SU-DHL-6 (cell line): ENCODE results near the gene DOCK6.

Source experiments
- H2AFZ ChIP-seq: fragments of 200-600 bp; sonication (generic); 2 replicates; pipeline ENCODE4 v1.6.1; 2014; ENCODE audit warnings: low read depth, mild to moderate bottlenecking, moderate library complexity, mixed read lengths, antibody characterized with exemption, low read length; ENCODE audit not compliant: severe bottlenecking
- H3F3A ChIP-seq: fragments of 200-600 bp; shearing (Covaris generic); 2 replicates; pipeline ENCODE4 v1.6.0; 2016; ENCODE audit warnings: antibody characterized with exemption, mild to moderate bottlenecking; ENCODE audit not compliant: insufficient read depth
- H3K27ac ChIP-seq: fragments of 200-600 bp; sonication (generic); 2 replicates; pipeline ENCODE4 v1.5.1; 2016; ENCODE audit warnings: low read depth, mild to moderate bottlenecking, low read length, moderate library complexity, mixed read lengths
- H3K27me3 ChIP-seq: fragments of 200-600 bp; sonication (generic), shearing (Covaris generic); 2 replicates; pipeline ENCODE4 v1.6.0; 2014; ENCODE audit warnings: mild to moderate bottlenecking, low read length
- H3K36me3 ChIP-seq: fragments of 200-600 bp; sonication (generic); 2 replicates; pipeline ENCODE4 v1.6.1; 2014; ENCODE audit warnings: mild to moderate bottlenecking, low read length, mixed read lengths
- H3K4me2 ChIP-seq: fragments of 300-600, 200-600 bp; shearing (Covaris generic), sonication (generic); 2 replicates; pipeline ENCODE4 v1.6.0; 2014; ENCODE audit warnings: low read length, low read depth, mild to moderate bottlenecking; ENCODE audit not compliant: poor library complexity, severe bottlenecking
- H3K4me3 ChIP-seq: fragments of 200-600 bp; sonication (generic); 2 replicates; pipeline ENCODE4 v1.5.1; 2014; ENCODE audit warnings: antibody characterized with exemption, low read length, mild to moderate bottlenecking, mixed read lengths; ENCODE audit not compliant: insufficient read depth, poor library complexity, severe bottlenecking
- H3K79me2 ChIP-seq: fragments of 200-600 bp; sonication (generic); 2 replicates; pipeline ENCODE4 v1.6.1; 2014; ENCODE audit warnings: mild to moderate bottlenecking, low read length, moderate library complexity; ENCODE audit not compliant: insufficient read depth
- H3K9ac ChIP-seq: fragments of 200-600 bp; sonication (generic); 2 replicates; pipeline ENCODE4 v1.7.0; 2014; ENCODE audit warnings: mild to moderate bottlenecking, low read length
- H3K9me2 ChIP-seq: fragments of 200-600 bp; sonication (generic); replicated peaks from 2 replicates; pipeline ENCODE4 v1.6.1; 2014; ENCODE audit warnings: low read length; ENCODE audit not compliant: insufficient read depth
- H3K9me3 ChIP-seq: fragments of 200-600 bp; sonication (generic); 2 replicates; pipeline ENCODE4 v1.6.1; 2014; ENCODE audit warnings: low read length, mixed read lengths; ENCODE audit not compliant: insufficient read depth
- H4K20me1 ChIP-seq: fragments of 200-600 bp; sonication (generic); 2 replicates; pipeline ENCODE4 v1.6.1; 2014; ENCODE audit warnings: low read depth, mild to moderate bottlenecking, antibody characterized with exemption, low read length, moderate library complexity, mixed read lengths
- CTCF ChIP-seq: fragments of 200-600 bp; sonication (generic); IDR thresholded peaks from one replicate; pipeline ENCODE4 v1.5.1; 2017; ENCODE audit warnings: antibody characterized with exemption, mild to moderate bottlenecking, low read length, moderate library complexity; ENCODE audit not compliant: insufficient read depth, poor library complexity, severe bottlenecking
- EZH2phosphoT487 ChIP-seq: fragments of 200-600 bp; sonication (generic), shearing (Covaris generic); conservative IDR thresholded peaks from 2 replicates; pipeline ENCODE4 v1.6.1; 2018; ENCODE audit warnings: mild to moderate bottlenecking, antibody characterized with exemption, low read length, moderate library complexity, mixed read lengths

Gene DOCK6

GRCh38 chr19:11169896-11170678 lies 92.2 kb downstream of the DOCK6 start:
- Histone ChIP-seq H3K9me2 (no peaks in the 10 kb centered on the region), H4K20me1 (no peaks in the 10 kb centered on the region), H3F3A (no peaks in the 10 kb centered on the region), H3K36me3 (no peaks in the 10 kb centered on the region), H3K79me2 (no peaks in the 10 kb centered on the region), H3K9me3 (no peaks in the 10 kb centered on the region), H3K27ac (no peak overlapping the region), H3K9ac (no peak overlapping the region), H2AFZ (no peak overlapping the region), H3K4me3 (no peak overlapping the region), H3K4me2 (no peak overlapping the region), H3K27me3 (no peaks in the 10 kb centered on the region)
- TF ChIP-seq EZH2phosphoT487 (no peak), CTCF (no peak)

- no peak overlapping the region for H3K27ac ChIP-seq
- no peak overlapping the region for H3K4me2 ChIP-seq
Measured at GRCh38 chr19:11168568-11168967, 93.8 kb downstream of the DOCK6 start.

GRCh38 chr19:11166281-11167142 lies 95.8 kb downstream of the DOCK6 start:
- Histone ChIP-seq H4K20me1 (no peaks in the 10 kb centered on the region), H3K27me3 (no peaks in the 10 kb centered on the region), H3K9me2 (no peaks in the 10 kb centered on the region), H3K27ac (no peak overlapping the region), H3K4me3 (no peak overlapping the region), H2AFZ (no peak overlapping the region), H3K9ac (no peak overlapping the region), H3K4me2 (no peak overlapping the region), H3K9me3 (no peaks in the 10 kb centered on the region), H3F3A (no peaks in the 10 kb centered on the region), H3K79me2 (no peaks in the 10 kb centered on the region), H3K36me3 (no peaks in the 10 kb centered on the region)
- TF ChIP-seq EZH2phosphoT487 (no peak), CTCF (no peak)

More at GRCh38 chr19:11168568-11168967, 93.8 kb downstream of the DOCK6 start:
- Histone ChIP-seq H3K9ac (no peak overlapping the region), H3K27me3 (no peaks in the 10 kb centered on the region), H2AFZ (no peak overlapping the region), H3F3A (no peaks in the 10 kb centered on the region), H3K79me2 (no peaks in the 10 kb centered on the region), H3K9me2 (no peaks in the 10 kb centered on the region), H4K20me1 (no peaks in the 10 kb centered on the region), H3K9me3 (no peaks in the 10 kb centered on the region), H3K4me3 (no peak overlapping the region), H3K36me3 (no peaks in the 10 kb centered on the region)
- no peak for TF ChIP-seq EZH2phosphoT487
- no peak for TF ChIP-seq CTCF
